Body of pancreas (tissue), 4 donors: Measurements from ENCODE around the gene ZNF521. TPM values are rescaled to one million over a fixed set of nuclear protein-coding genes. Genes with fewer than 3 reads are reported as not detected.

ENCODE experiments used
- ATAC-seq: fragments of 150-250 bp; one replicate; pipeline ENCODE4 v1.9.1; 2016
- DNase-seq, 4 donors: peaks; one replicate each; pipeline ENCODE4 v3.0.0-alpha.2; 2019
- H3K27ac ChIP-seq, 4 donors: fragments of 200-600 bp; sonication (generic); 1 replicate in 3 of 4; 2 replicates in 1 of 4; pipeline versions ENCODE4 v1.5.1 to v1.6.1; 2016 to 2019; ENCODE audit warnings: mild to moderate bottlenecking in 1 of 4, mixed read lengths in 1 of 4, moderate library complexity in 1 of 4
- H3K27me3 ChIP-seq, 2 donors: fragments of 200-600 bp; sonication (generic); one replicate each; pipeline ENCODE4 v1.6.0; 2016; ENCODE audit warnings: mild to moderate bottlenecking in 1 of 2
- H3K36me3 ChIP-seq, 2 donors: fragments of 200-600 bp; sonication (generic); replicated peaks in 1 of 2; 2 replicates each; pipeline ENCODE4 v1.5.1; 2016; ENCODE audit warnings: low read depth in 2 of 2; ENCODE audit not compliant: insufficient read depth in 1 of 2
- H3K4me1 ChIP-seq: fragments of 200-600 bp; sonication (generic); one replicate; pipeline ENCODE4 v1.6.0; 2016
- H3K4me3 ChIP-seq, 2 donors: fragments of 200-600 bp; sonication (generic); 1 replicate in 1 of 2; 2 replicates in 1 of 2; pipeline ENCODE4 v1.5.1; 2016 to 2019
- H3K9me3 ChIP-seq, 3 donors: fragments of 200-600 bp; sonication (generic); 1 replicate in 2 of 3; 2 replicates in 1 of 3; pipeline ENCODE4 v1.5.1; 2016
- POLR2A ChIP-seq, 3 donors: fragments of 450-650 bp; IDR thresholded peaks; one replicate each; pipeline ENCODE4 v1.6.1; 2016; ENCODE audit warnings: antibody characterized with exemption in 3 of 3, mild to moderate bottlenecking in 2 of 3
- WGBS, 2 donors: methylation state at CpG; one replicate each; pipeline ENCODE4 v1.1.5; 2017; 5-methylcytosine and 5-hydroxymethylcytosine counted together
- intact Hi-C: fragments of 100-400 bp; cut with DNase I; formaldehyde crosslinking; loops from one replicate; pipeline ENCODE4 v1.15.1; 2023
- total RNA-seq, 2 donors: library from RNA; depleted of rRNA; stranded (reverse); fragments of >200 nt; gene quantifications; one replicate each; pipeline ENCODE4 v1.1.0, GENCODE V29; 2016
- TF ChIP-seq, protein P1 (sequence below), 7 experiments: fragments of 450-650 bp in 4 of 7; fragments of 200-600 bp in 3 of 7; sonication (generic) in 3 of 7; IDR thresholded peaks; one replicate each; pipeline ENCODE4 v1.5.1; 2016 to 2019; ENCODE audit warnings: antibody characterized with exemption in 7 of 7

ZNF521 gene
- 10 to 100 TPM in 1 of 2 donors, 1 to 10 TPM in 1; 3.3 to 17.4 TPM for total RNA-seq

DNA sequence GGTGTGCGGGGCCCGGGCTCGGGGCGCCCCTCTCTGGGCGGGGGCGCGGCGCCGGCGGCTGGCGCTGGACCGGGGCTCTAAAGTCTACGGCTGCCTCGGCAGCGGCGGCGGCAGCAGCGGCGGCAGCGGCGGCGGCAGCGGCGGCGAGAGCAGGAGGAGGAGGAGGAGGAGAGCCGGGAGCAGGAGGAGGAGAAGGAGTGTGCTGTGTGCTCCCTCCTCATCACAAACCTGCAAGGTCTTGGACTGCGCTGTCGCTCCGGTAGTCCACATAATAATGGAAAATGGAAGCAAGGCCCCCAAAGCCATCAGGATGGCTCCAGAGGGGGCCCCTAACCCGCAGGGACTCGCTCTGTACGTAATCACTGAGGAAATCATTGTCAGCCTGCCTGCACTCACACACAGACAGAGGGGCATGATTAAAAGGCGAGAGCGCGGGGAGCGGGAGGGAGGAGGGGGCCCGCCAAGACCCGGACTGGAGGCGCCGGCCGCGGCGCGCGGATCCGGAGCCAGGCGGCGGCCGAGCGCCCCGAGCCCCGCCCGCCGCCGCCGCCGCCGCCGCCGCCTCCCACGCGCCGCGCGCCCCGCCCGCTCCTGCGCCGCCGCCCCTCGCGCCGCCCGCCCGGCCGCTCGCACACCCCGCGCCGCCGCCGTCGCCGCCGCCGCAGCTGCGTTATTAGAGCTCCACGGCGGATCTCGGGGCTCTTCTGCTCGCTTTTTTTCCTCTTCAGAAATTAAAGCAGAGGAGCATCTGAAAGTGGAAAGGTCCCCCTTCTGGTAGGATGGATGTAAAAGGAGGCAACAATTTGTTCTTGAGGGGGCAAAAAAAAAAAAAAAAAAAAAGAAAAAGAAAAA is at the start of gene ZNF521:
Gene ZNF521 (minus strand): TSS at position 390 of the 852 bp plus-strand sequence. CDS start 1,220 bp downstream, outside the sequence.
- Histone ChIP-seq H3K36me3 (no peaks in the 10 kb centered on the region), H3K9me3 (no peaks in the 10 kb centered on the region), H3K27me3 (peaks cover 0 to 21% of the 10 kb centered on the region in 2 donors), H3K4me3 (peak within 1 kb of the TSS in 1 of 2 donors; percentile 50), H3K27ac (peak within 1 kb of the TSS in 3 of 4 donors; percentile 45 to 62 (median 52)), H3K4me1 (peaks cover 23% of the 10 kb centered on the region)
- intact Hi-C loops: loop anchor here (10.0 kb wide), 1 partner anchor 947 kb away; no protein-coding TSS in a partner anchor
- DNase-seq (peak; percentile 55 to 76 (median 68)), ATAC-seq (peak; percentile 87)
- TF ChIP-seq POLR2A (IDR thresholded peaks at IDR 0.05): peak in 2 of 3 donors; percentile 28 to 34
- TF ChIP-seq, protein P1, sequence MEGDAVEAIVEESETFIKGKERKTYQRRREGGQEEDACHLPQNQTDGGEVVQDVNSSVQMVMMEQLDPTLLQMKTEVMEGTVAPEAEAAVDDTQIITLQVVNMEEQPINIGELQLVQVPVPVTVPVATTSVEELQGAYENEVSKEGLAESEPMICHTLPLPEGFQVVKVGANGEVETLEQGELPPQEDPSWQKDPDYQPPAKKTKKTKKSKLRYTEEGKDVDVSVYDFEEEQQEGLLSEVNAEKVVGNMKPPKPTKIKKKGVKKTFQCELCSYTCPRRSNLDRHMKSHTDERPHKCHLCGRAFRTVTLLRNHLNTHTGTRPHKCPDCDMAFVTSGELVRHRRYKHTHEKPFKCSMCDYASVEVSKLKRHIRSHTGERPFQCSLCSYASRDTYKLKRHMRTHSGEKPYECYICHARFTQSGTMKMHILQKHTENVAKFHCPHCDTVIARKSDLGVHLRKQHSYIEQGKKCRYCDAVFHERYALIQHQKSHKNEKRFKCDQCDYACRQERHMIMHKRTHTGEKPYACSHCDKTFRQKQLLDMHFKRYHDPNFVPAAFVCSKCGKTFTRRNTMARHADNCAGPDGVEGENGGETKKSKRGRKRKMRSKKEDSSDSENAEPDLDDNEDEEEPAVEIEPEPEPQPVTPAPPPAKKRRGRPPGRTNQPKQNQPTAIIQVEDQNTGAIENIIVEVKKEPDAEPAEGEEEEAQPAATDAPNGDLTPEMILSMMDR (IDR thresholded peaks at IDR 0.05): peak in 1 of 7 experiments; percentile 11
- 1% methylated on average over 39 to 60 of the region's 91 CpGs for WGBS, 2 donors

DNA sequence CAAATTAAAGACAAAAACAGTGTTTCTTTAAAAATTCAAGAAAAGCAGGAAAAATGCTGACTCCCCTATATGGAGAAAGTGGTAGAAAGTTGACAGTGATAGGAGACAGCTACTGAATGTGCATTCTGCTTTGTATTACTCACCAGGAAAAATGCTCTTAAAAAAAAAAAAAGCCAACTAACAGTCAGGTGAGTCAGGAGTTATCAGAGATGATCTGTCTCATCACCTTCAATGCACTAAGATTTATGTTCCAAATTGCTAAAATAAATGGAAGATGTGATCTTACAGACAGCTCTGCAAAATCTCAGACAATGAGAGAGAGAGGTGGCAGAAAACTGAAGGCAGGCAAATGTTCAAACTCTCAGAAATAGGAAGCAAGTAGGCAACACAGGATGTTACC is 47.6 kb upstream of the ZNF521 start:
- intact Hi-C loops: no loop called here
- Histone ChIP-seq H3K4me3 (no peak overlapping the region), H3K36me3 (no peaks in the 10 kb centered on the region), H3K9me3 (no peaks in the 10 kb centered on the region), H3K27ac (no peak overlapping the region), H3K4me1 (no peaks in the 10 kb centered on the region), H3K27me3 (no peaks in the 10 kb centered on the region)
- DNase-seq (no peak), ATAC-seq (no peak)
- no peak for TF ChIP-seq POLR2A (IDR thresholded peaks at IDR 0.05)
- TF ChIP-seq, protein P1 (IDR thresholded peaks at IDR 0.05): no peak

DNA sequence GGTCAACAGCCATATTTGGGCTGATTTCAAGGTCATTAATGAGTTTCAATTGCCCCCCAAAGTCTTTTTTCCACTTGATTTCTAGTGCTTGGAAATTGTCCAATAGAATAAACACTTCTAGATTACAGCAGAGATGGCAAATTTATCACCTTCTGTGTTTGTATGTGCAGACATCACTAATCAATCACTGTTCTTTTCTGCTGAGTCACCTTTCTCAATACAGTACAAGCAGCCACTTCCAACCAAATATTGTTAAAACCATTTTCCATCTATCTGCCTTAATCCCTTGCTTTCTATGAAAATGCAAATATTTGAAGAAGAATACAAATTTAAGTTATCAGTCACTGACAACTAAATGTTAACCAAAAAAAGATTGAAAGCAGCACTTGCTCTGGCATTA is 40.2 kb upstream of the ZNF521 start:
- no peak for DNase-seq
- H3K4me1 ChIP-seq: no peaks in the 10 kb centered on the region
- TF ChIP-seq, protein P1 (IDR thresholded peaks at IDR 0.05): no peak
- no peak for TF ChIP-seq POLR2A (IDR thresholded peaks at IDR 0.05)
- ATAC-seq: no peak
- intact Hi-C loops: no loop called here
- no peaks in the 10 kb centered on the region for H3K36me3 ChIP-seq
- no peak overlapping the region for H3K27ac ChIP-seq
- no peaks in the 10 kb centered on the region for H3K9me3 ChIP-seq
- no peak overlapping the region for H3K4me3 ChIP-seq
- H3K27me3 ChIP-seq: no peaks in the 10 kb centered on the region

DNA sequence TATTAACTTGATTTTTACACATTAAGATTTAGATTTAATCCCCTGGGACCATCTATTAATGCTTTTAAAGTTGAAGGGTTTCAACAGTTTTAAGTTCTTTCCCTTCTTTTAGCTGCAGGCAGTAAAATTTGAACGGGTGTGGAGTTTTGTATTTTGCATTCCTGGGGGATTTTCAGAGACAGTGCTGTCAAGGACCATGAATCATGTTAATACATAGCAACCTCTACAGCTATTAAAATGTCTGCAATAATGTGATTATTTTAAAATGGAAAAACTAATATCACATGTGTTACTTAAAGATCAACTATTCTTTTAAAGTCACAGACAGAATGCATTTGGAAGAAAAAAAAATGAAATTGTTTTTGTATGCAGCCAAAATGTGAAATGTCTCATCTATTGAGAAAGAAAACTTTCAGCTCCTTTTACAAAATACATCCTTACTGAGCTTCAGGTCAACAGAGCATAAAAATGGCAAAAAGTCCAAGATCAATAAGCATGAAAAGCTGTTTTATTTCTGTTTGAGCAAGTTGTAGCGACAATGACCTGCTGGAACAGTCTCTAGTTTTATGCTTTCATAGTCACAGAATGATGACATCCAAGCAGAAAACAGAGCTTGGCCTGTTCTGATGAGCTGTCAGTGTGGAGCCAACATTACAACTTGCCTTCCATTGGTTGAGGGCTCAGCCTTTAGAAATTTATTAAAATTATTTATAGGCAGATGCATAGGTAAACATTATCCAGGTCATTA is 21.6 kb upstream of the ZNF521 start:
- no peak for ATAC-seq
- intact Hi-C loops: no loop called here
- no peaks in the 10 kb centered on the region for H3K36me3 ChIP-seq
- no peaks in the 10 kb centered on the region for H3K4me1 ChIP-seq
- 52 to 58% methylated on average over 2 of the region's 2 CpGs for WGBS, 2 donors
- DNase-seq: no peak
- H3K9me3 ChIP-seq: no peaks in the 10 kb centered on the region
- H3K27ac ChIP-seq: no peak overlapping the region
- H3K27me3 ChIP-seq: no peaks in the 10 kb centered on the region
- no peak overlapping the region for H3K4me3 ChIP-seq
- TF ChIP-seq POLR2A (IDR thresholded peaks at IDR 0.05): no peak
- TF ChIP-seq, protein P1 (IDR thresholded peaks at IDR 0.05): no peak
